HG02884 (cell line): ENCODE measurements around the gene PLA2G1B.

Source experiments
- ATAC-seq: cut with Tn5 transposase; IDR thresholded peaks from one replicate; pipeline ENCODE4 v1.9.1; 2021; ENCODE audit warnings: mild to moderate bottlenecking, moderate library complexity; ENCODE audit not compliant: unreplicated experiment

Gene PLA2G1B

DNA sequence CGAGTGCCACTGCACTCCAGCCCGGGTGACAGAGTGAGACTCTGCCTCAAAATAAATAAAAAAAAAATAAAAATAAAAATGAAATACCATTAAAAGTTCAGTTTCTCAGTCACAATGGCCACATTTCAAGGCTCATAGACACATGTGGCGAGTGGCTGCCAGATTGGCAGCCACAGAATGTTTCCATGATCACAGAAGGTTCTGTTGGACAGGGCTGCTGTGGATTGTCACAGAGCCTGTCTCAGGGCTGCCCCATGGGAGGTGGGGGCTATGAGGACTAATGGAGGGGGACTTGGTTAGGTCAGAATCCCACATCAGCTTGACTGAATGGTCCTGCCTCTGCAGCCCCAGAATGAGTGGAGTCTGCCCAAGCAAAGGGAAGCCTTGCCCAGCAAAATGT lies 3.8 kb upstream of the PLA2G1B start:
- no peak for ATAC-seq

DNA sequence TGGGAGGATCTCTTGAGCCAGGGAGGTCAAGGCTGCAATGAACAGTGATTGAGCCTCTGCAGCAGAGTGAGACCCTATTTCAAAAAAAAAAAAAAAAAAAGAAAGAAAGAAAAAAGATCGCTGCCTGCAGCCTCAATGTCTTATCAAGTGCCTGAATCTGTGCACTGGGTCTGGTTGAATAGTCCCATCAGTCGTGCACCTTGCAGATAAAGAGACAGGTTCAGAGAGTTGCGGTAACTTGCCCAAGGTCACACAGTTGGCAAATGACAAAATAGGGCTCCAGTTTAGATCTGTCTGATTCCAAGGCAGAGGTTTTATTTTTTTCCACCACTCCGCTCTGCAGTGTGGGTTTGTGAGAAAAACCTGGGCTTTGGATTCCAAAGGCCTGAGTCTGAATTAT lies 649 bp upstream of the PLA2G1B start:
- ATAC-seq, result no peak

- no peak for ATAC-seq
These were observed 2.6 kb downstream of the PLA2G1B start for GRCh38 chr12:120324841-120325417.

DNA sequence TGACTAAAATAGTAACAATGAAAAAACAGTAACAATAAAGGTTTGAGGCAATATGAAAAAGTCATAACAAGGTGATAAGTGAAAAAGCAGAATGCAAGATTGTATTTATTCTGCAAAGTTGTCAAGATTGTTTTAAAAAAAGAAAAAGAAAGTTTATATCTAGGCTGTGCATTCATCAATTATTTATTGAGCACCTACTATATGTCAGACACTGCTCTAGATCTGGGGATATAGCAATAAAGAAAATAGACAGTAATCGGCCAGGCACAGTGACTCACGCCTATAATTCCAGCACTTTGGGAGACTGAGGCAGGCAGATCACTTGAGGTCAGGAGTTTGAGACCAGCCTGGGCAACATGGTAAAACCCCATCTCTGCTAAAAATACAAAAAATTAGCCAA lies 3.8 kb downstream of the PLA2G1B start:
- ATAC-seq, result no peak

GRCh38 chr12:120321382-120322202 lies 6.0 kb downstream of the PLA2G1B start:
- ATAC-seq, result no peak

GRCh38 chr12:120317224-120318105 lies 10.1 kb downstream of the PLA2G1B start:
- peak; percentile 93 for ATAC-seq

DNA sequence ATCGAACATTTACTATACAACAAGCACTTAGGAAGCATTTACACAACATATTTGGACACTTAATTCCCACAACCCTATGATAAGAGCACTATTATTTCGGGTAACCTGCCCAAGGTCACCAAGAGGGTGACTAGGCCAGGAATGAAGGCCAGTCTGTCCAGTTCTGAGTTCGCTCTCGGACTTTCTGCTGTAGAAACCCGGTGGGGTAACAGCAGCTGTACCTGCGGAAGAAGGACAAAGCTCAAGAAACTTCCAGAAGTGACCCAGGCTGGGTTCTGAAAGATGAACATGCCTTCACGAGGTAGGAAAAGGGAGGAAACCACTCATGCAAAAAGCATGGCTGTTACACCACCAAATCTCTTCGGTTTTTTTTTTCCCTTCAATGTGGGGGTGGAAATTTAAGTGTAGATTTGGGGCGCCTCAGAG lies 10.8 kb downstream of the PLA2G1B start:
- ATAC-seq, result no peak

DNA sequence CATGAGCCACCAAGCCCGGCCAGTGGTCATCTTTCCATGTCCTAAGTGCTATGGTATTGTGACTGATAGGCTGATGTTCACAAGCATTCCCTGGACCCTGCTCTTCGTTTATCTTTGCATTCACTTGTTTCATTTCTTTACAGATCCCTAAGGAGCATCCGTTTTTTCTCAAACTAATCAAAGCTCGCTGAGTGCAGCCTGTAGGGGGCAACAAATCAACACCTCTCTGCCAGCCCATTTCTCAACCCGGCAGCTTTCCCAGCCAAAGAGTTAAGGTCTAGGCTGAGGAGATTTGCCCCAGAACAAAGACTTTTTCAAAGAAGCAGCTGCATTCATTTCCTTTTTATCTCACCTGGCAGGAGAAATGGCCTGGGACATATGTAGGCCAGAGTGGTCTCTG lies 13.4 kb downstream of the PLA2G1B start:
- ATAC-seq, result no peak

DNA sequence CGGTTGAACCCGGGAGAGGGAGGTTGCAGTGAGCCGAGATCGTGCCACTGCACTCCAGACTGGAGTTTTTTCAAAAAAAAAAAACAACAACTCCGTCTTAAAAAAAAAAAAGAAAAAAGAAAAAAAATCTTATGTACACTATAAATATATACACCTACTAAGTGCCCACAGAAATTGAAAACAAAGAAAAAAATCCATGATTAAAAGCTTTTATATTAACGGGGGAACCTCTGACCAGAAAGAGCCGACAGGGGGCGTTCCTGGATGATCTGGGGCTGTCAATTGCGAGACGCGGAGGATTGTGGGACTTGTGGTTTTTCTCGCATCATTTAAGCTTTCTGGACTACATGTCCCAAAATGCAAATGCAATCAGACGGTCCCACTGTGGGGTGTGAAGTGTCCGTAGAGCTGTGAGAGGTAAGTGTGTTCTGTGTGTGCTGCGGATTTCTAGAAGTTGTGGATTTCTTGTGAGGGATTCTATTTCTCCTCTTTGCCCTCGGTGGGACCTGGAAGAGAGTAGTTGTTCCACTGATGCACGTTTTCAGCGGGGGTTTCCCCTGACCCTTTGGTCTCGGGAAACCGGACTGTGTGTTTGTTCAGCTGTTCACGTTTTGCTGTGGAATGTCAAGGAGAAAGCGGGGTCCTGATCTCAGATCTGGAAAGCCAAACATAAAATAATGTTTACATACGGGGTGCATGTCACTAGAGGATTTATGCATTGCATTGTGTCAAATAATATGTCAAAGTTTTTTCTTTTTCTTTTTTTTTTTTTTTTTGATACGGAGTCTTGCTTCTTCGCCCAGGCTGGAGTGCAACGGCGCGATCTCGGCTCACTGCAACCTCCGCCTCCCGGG lies 25.4 kb downstream of the PLA2G1B start, which contains the start of gene SIRT4:
TSS of gene SIRT4 (plus strand) at position 360 of the 854 bp plus-strand sequence. CDS start 1,241 bp downstream, outside the sequence.
- peak; percentile 95 for ATAC-seq

- ATAC-seq, result no peak
These were observed 34.7 kb downstream of the PLA2G1B start, which contains the start of gene RNU4-1 for GRCh38 chr12:120292661-120293531. RNU4-1 (minus strand) TSS chr12:120293237.

DNA sequence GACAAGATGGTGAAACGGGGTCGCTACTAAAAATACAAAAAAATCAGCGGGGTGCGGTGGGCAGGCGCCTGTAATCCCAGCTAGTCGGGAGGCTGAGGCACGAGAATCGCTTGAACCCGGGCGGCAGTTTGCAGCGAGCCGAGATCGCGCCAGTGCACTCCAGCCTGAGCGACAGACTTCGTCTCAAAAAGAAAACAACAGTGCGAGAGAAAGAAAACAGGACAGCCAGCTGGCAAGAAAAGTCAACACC lies 35.2 kb downstream of the PLA2G1B start:
- ATAC-seq, result no peak

GRCh38 chr12:120290609-120291305 lies 36.8 kb downstream of the PLA2G1B start:
- ATAC-seq, result no peak

DNA sequence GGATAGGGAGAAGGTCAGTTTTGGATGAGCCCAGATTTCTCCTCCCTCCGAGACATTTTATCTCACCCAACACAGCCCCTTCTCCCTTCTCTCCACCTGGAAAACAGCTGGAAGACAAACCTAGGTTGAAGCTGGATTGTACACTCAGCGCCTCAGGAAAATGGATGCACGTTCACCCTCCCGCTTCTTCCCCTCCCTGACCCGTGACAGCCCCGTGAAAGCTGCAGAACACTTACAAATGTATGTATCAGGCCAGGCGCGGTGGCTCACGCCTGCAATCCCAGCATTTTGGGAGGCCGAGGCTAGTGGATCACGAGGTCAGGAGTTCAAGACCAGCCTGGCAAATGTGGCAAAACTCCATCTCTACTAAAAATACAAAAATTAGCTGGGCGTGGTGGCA lies 40.1 kb downstream of the PLA2G1B start:
- ATAC-seq, result no peak

DNA sequence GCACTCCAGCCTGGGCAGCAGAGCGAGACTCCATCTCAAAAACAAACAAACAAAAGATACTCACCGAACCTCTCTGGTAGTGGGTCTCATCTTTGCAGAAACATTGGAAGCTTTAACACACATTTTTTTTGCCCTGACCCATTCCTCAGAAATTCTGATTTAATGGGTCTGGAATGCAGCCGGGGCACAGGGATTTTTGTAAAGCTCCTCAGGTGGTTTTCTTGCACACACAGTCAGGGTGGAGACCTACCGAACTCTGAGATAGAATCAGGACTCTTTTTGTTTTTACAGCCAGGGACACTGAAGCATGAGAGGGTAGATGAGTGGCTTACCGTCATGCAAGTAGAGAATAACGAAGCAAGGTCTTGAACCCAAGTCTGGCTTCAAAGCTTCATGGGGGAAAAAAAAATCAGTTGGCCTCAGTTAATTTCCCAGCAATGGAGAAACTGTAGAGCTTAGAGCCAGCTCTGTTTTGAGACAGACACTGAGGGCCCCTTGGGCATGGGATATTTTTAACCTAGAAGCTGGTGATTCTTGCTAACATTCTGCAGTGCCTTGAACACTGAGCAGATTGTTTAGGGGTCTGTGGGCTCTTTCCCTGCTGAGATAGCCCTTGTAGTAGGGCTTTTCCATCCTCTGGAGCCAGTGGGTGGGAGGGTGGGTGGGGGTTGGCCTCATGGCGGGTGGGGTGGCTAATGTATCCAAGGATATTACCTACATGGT lies 40.6 kb downstream of the PLA2G1B start:
- ATAC-seq, result no peak

- ATAC-seq, result no peak
These were observed 43.2 kb downstream of the PLA2G1B start for GRCh38 chr12:120284381-120284780.

DNA sequence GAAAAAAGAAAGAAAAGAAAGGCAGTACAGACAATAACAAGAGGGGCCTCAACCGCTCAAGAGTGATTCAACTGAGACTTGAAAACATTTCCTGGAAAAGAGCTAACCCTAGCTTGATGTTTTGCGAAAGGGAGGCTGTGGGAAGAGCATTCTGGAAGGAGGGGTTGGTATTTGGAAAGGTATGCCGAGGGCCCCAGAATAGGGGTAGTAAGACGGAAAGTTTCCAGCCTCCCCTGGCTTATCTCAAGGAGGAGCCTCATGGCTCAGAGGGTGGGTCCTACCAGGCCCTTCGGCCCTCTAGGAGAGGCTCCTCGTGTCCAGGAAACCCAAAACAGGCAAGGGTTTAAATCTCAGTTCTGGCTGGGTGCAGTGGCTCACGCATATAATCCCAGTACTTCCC lies 44.3 kb downstream of the PLA2G1B start:
- no peak for ATAC-seq

DNA sequence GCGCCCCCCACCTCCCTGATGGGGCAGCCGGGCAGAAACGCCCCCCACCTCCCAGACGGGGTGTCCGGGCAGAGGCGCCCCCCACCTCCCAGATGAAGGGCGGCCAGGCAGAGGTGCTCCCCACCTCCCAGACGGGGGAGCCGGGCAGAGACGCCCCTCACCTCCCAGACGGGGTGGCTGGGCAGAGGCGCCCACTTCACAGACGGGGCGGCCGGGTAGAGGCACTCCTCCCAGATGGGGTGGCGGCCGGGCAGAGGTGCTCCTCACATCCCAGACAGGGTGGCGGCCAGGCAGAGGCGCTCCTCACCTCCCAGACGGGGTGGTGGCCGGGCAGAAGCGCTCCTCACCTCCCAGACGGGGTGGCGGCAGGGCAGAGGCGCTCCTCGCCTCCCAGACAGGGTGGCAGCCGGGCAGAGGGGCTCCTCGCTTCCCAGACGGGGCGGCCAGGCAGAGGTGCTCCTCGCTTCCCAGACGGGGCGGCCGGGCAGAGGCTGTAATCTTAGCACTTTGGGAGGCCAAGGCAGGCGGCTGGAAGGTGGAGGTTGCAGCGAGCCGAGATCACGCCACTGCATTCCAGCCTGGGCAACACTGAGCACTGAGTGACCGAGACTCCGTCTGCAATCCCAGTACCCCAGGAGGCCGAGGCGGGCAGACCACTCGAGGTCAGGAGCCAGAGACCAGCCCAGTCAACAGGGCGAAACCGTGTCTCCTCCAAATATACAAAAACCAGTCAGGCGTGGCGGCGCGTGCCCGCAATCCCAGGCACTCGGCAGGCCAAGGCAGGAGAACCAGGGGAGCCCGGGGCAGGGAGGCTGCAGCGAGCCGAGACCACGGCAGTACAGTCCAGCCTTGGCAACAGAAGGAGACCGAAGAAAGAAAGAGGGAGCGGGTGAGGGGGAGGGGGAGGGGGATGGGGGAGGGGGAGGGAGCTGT lies 49.2 kb downstream of the PLA2G1B start:
- no peak for ATAC-seq
